GM12878 (cell line): ENCODE results near the gene TRIM41. TPM values are rescaled to one million over a fixed set of nuclear protein-coding genes. Genes with fewer than 3 reads are reported as not detected.

ENCODE experiments used
- BCL11A ChIP-seq: IDR thresholded peaks from 2 replicates; pipeline ENCODE4 v1.6.1; 2011; ENCODE audit warnings: low read depth, low read length
- CBX3 ChIP-seq: fragments of 200-600 bp; sonication (generic); IDR thresholded peaks from 2 replicates; pipeline ENCODE4 v1.6.1; 2016; ENCODE audit warnings: low read depth, borderline replicate concordance
- CREM ChIP-seq: IDR thresholded peaks from 2 replicates; pipeline ENCODE4 v1.6.1; 2014; ENCODE audit warnings: antibody characterized with exemption, low read depth
- HCFC1 ChIP-seq: fragments of 150-350 bp; IDR thresholded peaks from 2 replicates; pipeline ENCODE4 v1.6.1; 2014; ENCODE audit warnings: low read length
- IKZF2 ChIP-seq, 2 experiments: fragments of 450-650 bp; IDR thresholded peaks; 2 replicates each; pipeline ENCODE4 v1.6.1; 2017; ENCODE audit warnings: mild to moderate bottlenecking in 2 of 2, moderate library complexity in 2 of 2
- IRF4 ChIP-seq: IDR thresholded peaks from 2 replicates; pipeline ENCODE4 v1.6.1; 2011; ENCODE audit warnings: low read depth, low read length
- MTA2 ChIP-seq: fragments of 450-650 bp; IDR thresholded peaks from 2 replicates; pipeline ENCODE4 v1.6.1; 2016; ENCODE audit warnings: low read depth, mild to moderate bottlenecking, moderate library complexity
- MTA3 ChIP-seq: IDR thresholded peaks from 2 replicates; pipeline ENCODE4 v1.6.1; 2012; ENCODE audit warnings: low read length, inconsistent platforms, borderline replicate concordance
- MYB ChIP-seq: fragments of 150-350 bp; IDR thresholded peaks from 2 replicates; pipeline ENCODE4 v1.6.1; 2014; ENCODE audit warnings: mild to moderate bottlenecking, low read depth, low read length, borderline replicate concordance
- NFIC ChIP-seq: IDR thresholded peaks from 2 replicates; pipeline ENCODE4 v1.6.1; 2012; ENCODE audit warnings: low read depth, mild to moderate bottlenecking, inconsistent platforms, low read length, moderate library complexity
- RB1 ChIP-seq: fragments of 450-650 bp; formaldehyde crosslinking; IDR thresholded peaks from 2 replicates; pipeline ENCODE4 v1.6.1; 2017; ENCODE audit warnings: mild to moderate bottlenecking, borderline replicate concordance
- SP1 ChIP-seq: IDR thresholded peaks from one replicate; pipeline ENCODE4 v1.6.1; 2011; ENCODE audit warnings: low read depth, low read length
- polyA plus RNA-seq, 11 experiments: library from polyadenylated mRNA; depleted of rRNA in 4 of 11; unstranded in 6 of 11; stranded (reverse) in 5 of 11; fragments of >200 nt; fragmentation: Nextera tagmentation in 4 of 11; fragmentation: Illumina TruSeq in 1 of 11; extraction: Ambion mirVana in 4 of 11; extraction: Trizol in 1 of 11; gene quantifications; 1 replicate in 1 of 11; 2 replicates in 10 of 11; pipeline versions ENCODE4 v1.2.1 to v1.2.3, GENCODE V29; 2011 to 2016; ENCODE audit warnings: inconsistent platforms in 2 of 11, missing spikeins in 2 of 11, low read depth in 1 of 11
- total RNA-seq, 4 experiments: library from RNA; depleted of rRNA in 3 of 4; stranded (reverse); fragments of >200 nt in 3 of 4; fragmentation: Illumina TruSeq in 1 of 4; extraction: Trizol in 1 of 4; gene quantifications; 2 replicates each; pipeline versions ENCODE4 v1.2.1 to v1.2.3, GENCODE V29; 2013 to 2021
- TF ChIP-seq, protein P1 (sequence below): fragments of 450-650 bp; IDR thresholded peaks from 2 replicates; pipeline ENCODE4 v1.6.1; 2016; ENCODE audit warnings: mild to moderate bottlenecking, moderate library complexity, borderline replicate concordance
- TF ChIP-seq, protein P2 (sequence below): IDR thresholded peaks from 2 replicates; pipeline ENCODE4 v1.6.1; 2012; ENCODE audit warnings: low read depth, low read length, improper control_type of control experiment
- TF ChIP-seq, protein P3 (sequence below): fragments of 450-650 bp; conservative IDR thresholded peaks from 2 replicates; pipeline ENCODE4 v1.6.1; 2017; ENCODE audit warnings: mild to moderate bottlenecking, moderate library complexity
- TF ChIP-seq, protein P4 (sequence below): IDR thresholded peaks from 2 replicates; pipeline ENCODE4 v1.6.1; 2011; ENCODE audit warnings: borderline replicate concordance, low read depth, mild to moderate bottlenecking, moderate library complexity, low read length; ENCODE audit not compliant: insufficient read depth, poor library complexity, severe bottlenecking
- TF ChIP-seq, protein P5 (sequence below): IDR thresholded peaks from 2 replicates; pipeline ENCODE4 v1.6.1; 2011; ENCODE audit warnings: low read depth, low read length, improper control_type of control experiment, borderline replicate concordance
- TF ChIP-seq, protein P6 (sequence below): fragments of 450-650 bp; IDR thresholded peaks from 2 replicates; pipeline ENCODE4 v1.6.1; 2017; ENCODE audit warnings: mild to moderate bottlenecking, low read depth, inconsistent platforms; ENCODE audit not compliant: poor library complexity, severe bottlenecking

Gene TRIM41
- total and polyA plus RNA-seq, 10 of the 15 experiments (the other 5 are each of a cell fraction or from before 2014, with no cell fraction given), result 1.0 to 28.9 (median 10.6) TPM

DNA sequence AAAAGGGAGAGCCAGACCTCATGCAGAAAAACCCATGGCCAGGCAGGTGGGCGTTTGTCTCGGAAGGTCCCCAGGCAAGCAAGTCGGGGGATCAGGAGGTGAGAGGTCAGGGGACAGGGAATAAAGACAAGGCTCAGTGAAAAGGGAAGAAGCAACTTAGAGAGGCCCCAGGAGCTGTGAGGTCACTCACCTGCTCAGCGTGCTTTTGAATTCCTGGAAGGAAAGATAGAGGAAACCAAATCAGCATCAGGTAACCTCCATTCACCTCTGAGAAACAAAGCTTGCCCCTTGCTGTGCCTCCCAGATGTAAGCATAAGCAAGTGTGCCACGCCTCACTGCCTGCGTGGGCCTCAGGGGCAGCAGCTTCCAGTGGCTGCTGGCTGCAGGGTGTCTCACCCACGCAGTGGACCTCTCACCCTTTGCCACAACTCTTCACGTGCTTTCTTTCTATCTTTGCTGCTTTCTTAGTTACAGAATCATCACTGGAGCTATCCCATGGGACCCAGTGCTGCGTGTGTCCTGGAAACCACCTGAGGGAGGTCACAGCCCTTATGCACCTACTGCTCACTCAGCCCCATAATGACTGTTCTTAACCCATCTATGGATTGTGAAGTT lies 24.1 kb upstream of the TRIM41 start (continued):
- TF ChIP-seq, protein P1, sequence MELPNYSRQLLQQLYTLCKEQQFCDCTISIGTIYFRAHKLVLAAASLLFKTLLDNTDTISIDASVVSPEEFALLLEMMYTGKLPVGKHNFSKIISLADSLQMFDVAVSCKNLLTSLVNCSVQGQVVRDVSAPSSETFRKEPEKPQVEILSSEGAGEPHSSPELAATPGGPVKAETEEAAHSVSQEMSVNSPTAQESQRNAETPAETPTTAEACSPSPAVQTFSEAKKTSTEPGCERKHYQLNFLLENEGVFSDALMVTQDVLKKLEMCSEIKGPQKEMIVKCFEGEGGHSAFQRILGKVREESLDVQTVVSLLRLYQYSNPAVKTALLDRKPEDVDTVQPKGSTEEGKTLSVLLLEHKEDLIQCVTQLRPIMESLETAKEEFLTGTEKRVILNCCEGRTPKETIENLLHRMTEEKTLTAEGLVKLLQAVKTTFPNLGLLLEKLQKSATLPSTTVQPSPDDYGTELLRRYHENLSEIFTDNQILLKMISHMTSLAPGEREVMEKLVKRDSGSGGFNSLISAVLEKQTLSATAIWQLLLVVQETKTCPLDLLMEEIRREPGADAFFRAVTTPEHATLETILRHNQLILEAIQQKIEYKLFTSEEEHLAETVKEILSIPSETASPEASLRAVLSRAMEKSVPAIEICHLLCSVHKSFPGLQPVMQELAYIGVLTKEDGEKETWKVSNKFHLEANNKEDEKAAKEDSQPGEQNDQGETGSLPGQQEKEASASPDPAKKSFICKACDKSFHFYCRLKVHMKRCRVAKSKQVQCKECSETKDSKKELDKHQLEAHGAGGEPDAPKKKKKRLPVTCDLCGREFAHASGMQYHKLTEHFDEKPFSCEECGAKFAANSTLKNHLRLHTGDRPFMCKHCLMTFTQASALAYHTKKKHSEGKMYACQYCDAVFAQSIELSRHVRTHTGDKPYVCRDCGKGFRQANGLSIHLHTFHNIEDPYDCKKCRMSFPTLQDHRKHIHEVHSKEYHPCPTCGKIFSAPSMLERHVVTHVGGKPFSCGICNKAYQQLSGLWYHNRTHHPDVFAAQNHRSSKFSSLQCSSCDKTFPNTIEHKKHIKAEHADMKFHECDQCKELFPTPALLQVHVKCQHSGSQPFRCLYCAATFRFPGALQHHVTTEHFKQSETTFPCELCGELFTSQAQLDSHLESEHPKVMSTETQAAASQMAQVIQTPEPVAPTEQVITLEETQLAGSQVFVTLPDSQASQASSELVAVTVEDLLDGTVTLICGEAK, result no peak
- TF ChIP-seq MTA2, result peak; percentile 86
- TF ChIP-seq, protein P2, sequence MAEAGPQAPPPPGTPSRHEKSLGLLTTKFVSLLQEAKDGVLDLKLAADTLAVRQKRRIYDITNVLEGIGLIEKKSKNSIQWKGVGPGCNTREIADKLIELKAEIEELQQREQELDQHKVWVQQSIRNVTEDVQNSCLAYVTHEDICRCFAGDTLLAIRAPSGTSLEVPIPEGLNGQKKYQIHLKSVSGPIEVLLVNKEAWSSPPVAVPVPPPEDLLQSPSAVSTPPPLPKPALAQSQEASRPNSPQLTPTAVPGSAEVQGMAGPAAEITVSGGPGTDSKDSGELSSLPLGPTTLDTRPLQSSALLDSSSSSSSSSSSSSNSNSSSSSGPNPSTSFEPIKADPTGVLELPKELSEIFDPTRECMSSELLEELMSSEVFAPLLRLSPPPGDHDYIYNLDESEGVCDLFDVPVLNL, result no peak
- TF ChIP-seq, protein P3, sequence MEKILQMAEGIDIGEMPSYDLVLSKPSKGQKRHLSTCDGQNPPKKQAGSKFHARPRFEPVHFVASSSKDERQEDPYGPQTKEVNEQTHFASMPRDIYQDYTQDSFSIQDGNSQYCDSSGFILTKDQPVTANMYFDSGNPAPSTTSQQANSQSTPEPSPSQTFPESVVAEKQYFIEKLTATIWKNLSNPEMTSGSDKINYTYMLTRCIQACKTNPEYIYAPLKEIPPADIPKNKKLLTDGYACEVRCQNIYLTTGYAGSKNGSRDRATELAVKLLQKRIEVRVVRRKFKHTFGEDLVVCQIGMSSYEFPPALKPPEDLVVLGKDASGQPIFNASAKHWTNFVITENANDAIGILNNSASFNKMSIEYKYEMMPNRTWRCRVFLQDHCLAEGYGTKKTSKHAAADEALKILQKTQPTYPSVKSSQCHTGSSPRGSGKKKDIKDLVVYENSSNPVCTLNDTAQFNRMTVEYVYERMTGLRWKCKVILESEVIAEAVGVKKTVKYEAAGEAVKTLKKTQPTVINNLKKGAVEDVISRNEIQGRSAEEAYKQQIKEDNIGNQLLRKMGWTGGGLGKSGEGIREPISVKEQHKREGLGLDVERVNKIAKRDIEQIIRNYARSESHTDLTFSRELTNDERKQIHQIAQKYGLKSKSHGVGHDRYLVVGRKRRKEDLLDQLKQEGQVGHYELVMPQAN, result peak; percentile 32; the same call in 1 of the 2 replicates
- peak; percentile 34; the same call in 1 of the 2 replicates for TF ChIP-seq RB1
- peak; percentile 72; the same call in 1 of the 2 replicates for TF ChIP-seq CREM
- TF ChIP-seq, protein P4, sequence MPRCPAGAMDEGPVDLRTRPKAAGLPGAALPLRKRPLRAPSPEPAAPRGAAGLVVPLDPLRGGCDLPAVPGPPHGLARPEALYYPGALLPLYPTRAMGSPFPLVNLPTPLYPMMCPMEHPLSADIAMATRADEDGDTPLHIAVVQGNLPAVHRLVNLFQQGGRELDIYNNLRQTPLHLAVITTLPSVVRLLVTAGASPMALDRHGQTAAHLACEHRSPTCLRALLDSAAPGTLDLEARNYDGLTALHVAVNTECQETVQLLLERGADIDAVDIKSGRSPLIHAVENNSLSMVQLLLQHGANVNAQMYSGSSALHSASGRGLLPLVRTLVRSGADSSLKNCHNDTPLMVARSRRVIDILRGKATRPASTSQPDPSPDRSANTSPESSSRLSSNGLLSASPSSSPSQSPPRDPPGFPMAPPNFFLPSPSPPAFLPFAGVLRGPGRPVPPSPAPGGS, result no peak
- TF ChIP-seq HCFC1, result no peak
- peak; percentile 68 for TF ChIP-seq SP1
- TF ChIP-seq CBX3, result no peak
- TF ChIP-seq, protein P5, sequence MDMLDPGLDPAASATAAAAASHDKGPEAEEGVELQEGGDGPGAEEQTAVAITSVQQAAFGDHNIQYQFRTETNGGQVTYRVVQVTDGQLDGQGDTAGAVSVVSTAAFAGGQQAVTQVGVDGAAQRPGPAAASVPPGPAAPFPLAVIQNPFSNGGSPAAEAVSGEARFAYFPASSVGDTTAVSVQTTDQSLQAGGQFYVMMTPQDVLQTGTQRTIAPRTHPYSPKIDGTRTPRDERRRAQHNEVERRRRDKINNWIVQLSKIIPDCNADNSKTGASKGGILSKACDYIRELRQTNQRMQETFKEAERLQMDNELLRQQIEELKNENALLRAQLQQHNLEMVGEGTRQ, result peak; percentile 5; the same call in 1 of the 2 replicates
- 0 out of 2 replicates have a peak, but pooled peaks have one; percentile 29 for TF ChIP-seq MYB
- TF ChIP-seq BCL11A, result peak; percentile 62; the same call in 1 of the 2 replicates
- TF ChIP-seq, protein P6, sequence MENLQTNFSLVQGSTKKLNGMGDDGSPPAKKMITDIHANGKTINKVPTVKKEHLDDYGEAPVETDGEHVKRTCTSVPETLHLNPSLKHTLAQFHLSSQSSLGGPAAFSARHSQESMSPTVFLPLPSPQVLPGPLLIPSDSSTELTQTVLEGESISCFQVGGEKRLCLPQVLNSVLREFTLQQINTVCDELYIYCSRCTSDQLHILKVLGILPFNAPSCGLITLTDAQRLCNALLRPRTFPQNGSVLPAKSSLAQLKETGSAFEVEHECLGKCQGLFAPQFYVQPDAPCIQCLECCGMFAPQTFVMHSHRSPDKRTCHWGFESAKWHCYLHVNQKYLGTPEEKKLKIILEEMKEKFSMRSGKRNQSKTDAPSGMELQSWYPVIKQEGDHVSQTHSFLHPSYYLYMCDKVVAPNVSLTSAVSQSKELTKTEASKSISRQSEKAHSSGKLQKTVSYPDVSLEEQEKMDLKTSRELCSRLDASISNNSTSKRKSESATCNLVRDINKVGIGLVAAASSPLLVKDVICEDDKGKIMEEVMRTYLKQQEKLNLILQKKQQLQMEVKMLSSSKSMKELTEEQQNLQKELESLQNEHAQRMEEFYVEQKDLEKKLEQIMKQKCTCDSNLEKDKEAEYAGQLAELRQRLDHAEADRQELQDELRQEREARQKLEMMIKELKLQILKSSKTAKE, result peak; percentile 42
- TF ChIP-seq IKZF2 (IDR thresholded peaks at IDR 0.05), result peak; percentile 92 to 93
- TF ChIP-seq MTA3, result no peak
- TF ChIP-seq NFIC, result peak; percentile 43; the same call in 1 of the 2 replicates
- TF ChIP-seq IRF4, result no peak
